Endothelial cell of umbilical vein (primary cell): ENCODE measurements around the gene TACR1. TPM values are rescaled to one million over a fixed set of nuclear protein-coding genes. Genes with fewer than 3 reads are reported as not detected.

Experiments used
- BruUV-seq: library from RNA; stranded (reverse); fragments of 400-500 nt; replicated peaks from 2 replicates; lab custom pipeline; 2021; lab: Mats Ljungman, UMichigan
- CTCF ChIA-PET: fragments of 300-600, 350-600 bp; sonication (Branson Sonifier 250); formaldehyde crosslinking; loops from one replicate; lab custom pipeline; 2021; ENCODE audit warnings: antibody characterized with exemption, inconsistent platforms; lab: Charles Lee
- POLR2A ChIA-PET: fragments of 300-600, 350-600 bp; sonication (Branson Sonifier 250); formaldehyde crosslinking; loops from one replicate; lab custom pipeline; 2021; ENCODE audit warnings: antibody characterized with exemption, inconsistent platforms; lab: Charles Lee
- DNase-seq: peaks from one replicate; pipeline ENCODE4 v3.0.0-alpha.2; 2011; ENCODE audit warnings: low read depth, low spot score
- FAIRE-seq: peaks from 2 replicates; lab custom pipeline; 2011; peaks lifted over from hg19 to GRCh38; lab: Jason Lieb, UNC
- H2AFZ ChIP-seq: 2 replicates; pipeline ENCODE4 v1.6.0; 2012; ENCODE audit warnings: low read depth, low read length, control low read depth, inconsistent platforms
- H3K27ac ChIP-seq: 2 replicates; pipeline ENCODE4 v1.5.1; 2011; ENCODE audit warnings: low read depth, mild to moderate bottlenecking, control low read depth, low read length, moderate library complexity; ENCODE audit not compliant: insufficient read depth
- H3K27me3 ChIP-seq, 2 experiments: 2 replicates each; pipeline versions ENCODE4 v1.6.0 to v1.6.1; 2011; ENCODE audit warnings: low read length in 2 of 2, mixed read lengths in 1 of 2; ENCODE audit not compliant: control insufficient read depth in 2 of 2, insufficient read depth in 2 of 2
- H3K36me3 ChIP-seq, 2 experiments: 2 replicates in 1 of 2; 3 replicates in 1 of 2; pipeline ENCODE4 v1.5.1; 2011; ENCODE audit warnings: low read length in 2 of 2, mild to moderate bottlenecking in 1 of 2, moderate library complexity in 1 of 2; ENCODE audit not compliant: control insufficient read depth in 2 of 2, insufficient read depth in 2 of 2; ENCODE audit errors: extremely low read depth in 1 of 2
- H3K4me1 ChIP-seq: 3 replicates; pipeline ENCODE4 v1.5.1; 2011; ENCODE audit warnings: mild to moderate bottlenecking, low read length; ENCODE audit not compliant: control insufficient read depth, insufficient read depth; ENCODE audit errors: extremely low read depth
- H3K4me2 ChIP-seq: 2 replicates; pipeline ENCODE4 v1.6.1; 2011; ENCODE audit warnings: low read length, control low read depth, mixed read lengths; ENCODE audit not compliant: insufficient read depth
- H3K4me3 ChIP-seq, 3 experiments: fragments of 200-600 bp in 1 of 3; sonication (generic), shearing (Covaris generic) in 1 of 3; replicated peaks in 1 of 3; 2 replicates each; pipeline ENCODE4 v1.5.1; 2011 to 2016; ENCODE audit warnings: control low read depth in 3 of 3, low read length in 3 of 3, mild to moderate bottlenecking in 2 of 3, inconsistent platforms in 1 of 3, low read depth in 1 of 3, moderate library complexity in 1 of 3; ENCODE audit not compliant: insufficient read depth in 1 of 3
- H3K79me2 ChIP-seq: 2 replicates; pipeline ENCODE4 v1.6.0; 2012; ENCODE audit warnings: low read length, inconsistent platforms; ENCODE audit not compliant: control insufficient read depth, insufficient read depth
- H3K9ac ChIP-seq: replicated peaks from 2 replicates; pipeline ENCODE3; 2011; ENCODE audit warnings: low read length, control low read depth; ENCODE audit not compliant: insufficient read depth; ENCODE audit errors: extremely low read depth
- H3K9me1 ChIP-seq: replicated peaks from 3 replicates; pipeline ENCODE4 v1.6.0; 2011; ENCODE audit warnings: mild to moderate bottlenecking, low read length; ENCODE audit not compliant: control insufficient read depth, insufficient read depth; ENCODE audit errors: extremely low read depth
- H3K9me3 ChIP-seq: replicated peaks from 2 replicates; pipeline ENCODE4 v1.5.1; 2012; ENCODE audit warnings: low read length, inconsistent platforms; ENCODE audit not compliant: control insufficient read depth, insufficient read depth
- H4K20me1 ChIP-seq: replicated peaks from 2 replicates; pipeline ENCODE3; 2011; ENCODE audit warnings: mild to moderate bottlenecking, low read length; ENCODE audit not compliant: control insufficient read depth, insufficient read depth; ENCODE audit errors: extremely low read depth
- EZH2 ChIP-seq: IDR thresholded peaks from 2 replicates; pipeline ENCODE4 v1.6.1; 2012; ENCODE audit warnings: borderline replicate concordance, low read depth, mild to moderate bottlenecking, moderate library complexity, low read length, inconsistent platforms; ENCODE audit not compliant: severe bottlenecking
- FOS ChIP-seq: IDR thresholded peaks from 2 replicates; pipeline ENCODE4 v1.6.1; 2011; ENCODE audit warnings: mild to moderate bottlenecking, low read length, moderate library complexity, borderline replicate concordance; ENCODE audit not compliant: insufficient read depth
- GATA2 ChIP-seq: IDR thresholded peaks from 2 replicates; pipeline ENCODE4 v1.7.0; 2011; ENCODE audit warnings: low read depth, mild to moderate bottlenecking, moderate library complexity, mixed read lengths, low read length; ENCODE audit not compliant: insufficient read length, insufficient read depth
- JUN ChIP-seq: IDR thresholded peaks from 2 replicates; pipeline ENCODE4 v1.6.1; 2011; ENCODE audit warnings: borderline replicate concordance, low read depth; ENCODE audit not compliant: insufficient read length, insufficient read depth
- MYC ChIP-seq: IDR thresholded peaks from one replicate; pipeline ENCODE4 v1.6.1; 2011; ENCODE audit warnings: mild to moderate bottlenecking, low read depth, low read length
- POLR2A ChIP-seq: IDR thresholded peaks from 2 replicates; pipeline ENCODE4 v1.6.1; 2012; ENCODE audit warnings: low read depth, mild to moderate bottlenecking, control low read depth, low read length
- POLR2AphosphoS5 ChIP-seq: IDR thresholded peaks from 2 replicates; pipeline ENCODE4 v1.6.1; 2012; ENCODE audit warnings: low read depth, mild to moderate bottlenecking, control low read depth, low read length, moderate library complexity; ENCODE audit not compliant: insufficient read depth
- dilution Hi-C: fragments of 300-500 bp; cut with MboI; formaldehyde crosslinking; loops from one replicate; pipeline ENCODE4 v1.15.0; 2019; ENCODE audit warnings: low sequenced_read_pairs; ENCODE audit not compliant: extremely low pct_ligation_motif_present
- intact Hi-C: fragments of 100-400 bp; cut with micrococcal nuclease; formaldehyde crosslinking; loops from one replicate; pipeline ENCODE4 v1.10.0; 2022
- polyA plus RNA-seq, 4 experiments: library from polyadenylated mRNA; depleted of rRNA in 3 of 4; stranded (reverse) in 3 of 4; unstranded in 1 of 4; fragments of >200 nt; gene quantifications; 2 replicates each; pipeline versions ENCODE4 v1.2.1 to v1.2.3, GENCODE V29; 2011 to 2012; ENCODE audit warnings: missing spikeins in 1 of 4
- total RNA-seq: library from RNA; stranded (reverse); gene quantifications from 2 replicates; pipeline ENCODE4 v1.2.3, GENCODE V29; 2021

Gene TACR1
- total and polyA plus RNA-seq, 2 donors (not counting 3 experiments of a cell fraction or from before 2014, with no cell fraction given), result not detected

GRCh38 chr2:75210409-75210808 lies 11.1 kb upstream of the TACR1 start:
- dilution Hi-C loops (no loop called here), intact Hi-C loops (no loop called here)
- no peak overlapping the region for H3K4me2 ChIP-seq
- CTCF ChIA-PET, result no interaction called here
- H3K9me3 ChIP-seq, result no peaks in the 10 kb centered on the region
- FAIRE-seq (no peak), DNase-seq (no peak)
- BruUV-seq, result no TSS peak
- no peak overlapping the region for H3K4me3 ChIP-seq
- no peak overlapping the region for H3K9ac ChIP-seq
- H3K27me3 ChIP-seq, result peaks cover 0 to 3% of the 10 kb centered on the region in 2 experiments
- H3K79me2 ChIP-seq, result no peaks in the 10 kb centered on the region
- no peaks in the 10 kb centered on the region for H3K36me3 ChIP-seq
- no peaks in the 10 kb centered on the region for H3K4me1 ChIP-seq
- POLR2A ChIA-PET, result no interaction called here
- no peaks in the 10 kb centered on the region for H4K20me1 ChIP-seq
- no peaks in the 10 kb centered on the region for H3K9me1 ChIP-seq
- H2AFZ ChIP-seq, result no peak overlapping the region
- TF ChIP-seq MYC (no peak), POLR2A (no peak), EZH2 (no peak), JUN (no peak)
- H3K27ac ChIP-seq, result no peak overlapping the region

- Histone ChIP-seq H2AFZ (no peak overlapping the region), H3K79me2 (no peaks in the 10 kb centered on the region), H3K9ac (no peak overlapping the region), H3K27me3 (peaks cover 0 to 3% of the 10 kb centered on the region in 2 experiments), H3K9me1 (no peaks in the 10 kb centered on the region), H3K4me3 (no peak overlapping the region), H3K4me1 (no peaks in the 10 kb centered on the region), H3K4me2 (no peak overlapping the region), H3K27ac (no peak overlapping the region), H3K36me3 (no peaks in the 10 kb centered on the region), H3K9me3 (no peaks in the 10 kb centered on the region), H4K20me1 (no peaks in the 10 kb centered on the region)
- dilution Hi-C loops (no loop called here), intact Hi-C loops (no loop called here)
- ChIA-PET POLR2A (no interaction called here), CTCF (no interaction called here)
- DNase-seq (no peak), FAIRE-seq (no peak)
- TF ChIP-seq JUN (no peak), POLR2A (no peak), MYC (no peak), GATA2 (no peak), FOS (no peak), POLR2AphosphoS5 (no peak)
- no TSS peak for BruUV-seq
Measured at GRCh38 chr2:75208738-75209137, 9.4 kb upstream of the TACR1 start.
